Mesenchymal stem cell (in vitro differentiated cells and primary cell): ENCODE data around the gene FGF21.
A peak's percentile ranks its signal among the peaks of the same experiment; 100 is the strongest.

Source experiments
- DNase-seq: peaks from one replicate; pipeline ENCODE4 v3.0.0-alpha.2; 2013
- H2AFZ ChIP-seq: one replicate; pipeline ENCODE4 v1.6.1; 2013; ENCODE audit warnings: low read depth, mild to moderate bottlenecking, control low read depth, inconsistent platforms, low read length, moderate library complexity
- H2AK5ac ChIP-seq: 2 replicates; pipeline ENCODE4 v1.6.1; 2013; ENCODE audit warnings: low read length, moderate library complexity, mild to moderate bottlenecking, inconsistent platforms; ENCODE audit not compliant: severe bottlenecking
- H2BK120ac ChIP-seq: one replicate; pipeline ENCODE4 v1.6.1; 2013; ENCODE audit warnings: low read depth, mild to moderate bottlenecking, inconsistent platforms, low read length, moderate library complexity
- H2BK12ac ChIP-seq, 2 experiments: one replicate each; pipeline ENCODE4 v1.6.1; 2013; ENCODE audit warnings: inconsistent platforms in 2 of 2, low read length in 2 of 2, mild to moderate bottlenecking in 2 of 2, moderate library complexity in 2 of 2, control low read depth in 1 of 2
- H2BK15ac ChIP-seq: one replicate; pipeline ENCODE4 v1.6.1; 2013; ENCODE audit warnings: mild to moderate bottlenecking, low read depth, inconsistent platforms; ENCODE audit not compliant: poor library complexity, severe bottlenecking
- H2BK5ac ChIP-seq: 2 replicates; pipeline ENCODE4 v1.6.1; 2013; ENCODE audit warnings: low read depth, mild to moderate bottlenecking, low read length, control low read depth, inconsistent platforms; ENCODE audit not compliant: poor library complexity, severe bottlenecking
- H3K14ac ChIP-seq, 2 experiments: one replicate each; pipeline ENCODE4 v1.6.1; 2013; ENCODE audit warnings: inconsistent platforms in 2 of 2, low read length in 2 of 2, control low read depth in 1 of 2, mild to moderate bottlenecking in 1 of 2, moderate library complexity in 1 of 2
- H3K18ac ChIP-seq, 2 experiments: one replicate each; pipeline ENCODE4 v1.6.1; 2013; ENCODE audit warnings: inconsistent platforms in 2 of 2, low read length in 2 of 2, control low read depth in 1 of 2, low read depth in 1 of 2, mild to moderate bottlenecking in 1 of 2
- H3K23ac ChIP-seq, 2 experiments: one replicate each; pipeline ENCODE4 v1.6.1; 2013; ENCODE audit warnings: inconsistent platforms in 2 of 2, low read length in 2 of 2, mild to moderate bottlenecking in 2 of 2, moderate library complexity in 2 of 2, control low read depth in 1 of 2
- H3K27ac ChIP-seq: 2 replicates; pipeline ENCODE4 v1.5.1; 2013; ENCODE audit warnings: mild to moderate bottlenecking, moderate library complexity, low read length, control low read depth, inconsistent platforms; ENCODE audit not compliant: poor library complexity, severe bottlenecking
- H3K27me3 ChIP-seq, 2 experiments: 2 replicates each; pipeline versions ENCODE4 v1.6.1 to v1.7.0; 2013; ENCODE audit warnings: low read length in 2 of 2, mild to moderate bottlenecking in 2 of 2, moderate library complexity in 2 of 2, control low read depth in 1 of 2, inconsistent platforms in 1 of 2; ENCODE audit not compliant: control insufficient read depth in 1 of 2, insufficient read depth in 1 of 2
- H3K36me3 ChIP-seq, 2 experiments: 2 replicates each; pipeline versions ENCODE4 v1.6.1 to v1.7.0; 2013; ENCODE audit warnings: low read length in 2 of 2, control low read depth in 1 of 2, inconsistent platforms in 1 of 2, low read depth in 1 of 2, mild to moderate bottlenecking in 1 of 2; ENCODE audit not compliant: insufficient read depth in 2 of 2, control insufficient read depth in 1 of 2
- H3K4ac ChIP-seq, 2 experiments: one replicate each; pipeline ENCODE4 v1.6.1; 2013; ENCODE audit warnings: inconsistent platforms in 2 of 2, low read length in 2 of 2, mild to moderate bottlenecking in 2 of 2, moderate library complexity in 2 of 2, control low read depth in 1 of 2, low read depth in 1 of 2
- H3K4me1 ChIP-seq: 2 replicates; pipeline ENCODE4 v1.6.1; 2013; ENCODE audit warnings: low read depth, low read length, control low read depth; ENCODE audit not compliant: control insufficient read depth, insufficient read depth
- H3K4me2 ChIP-seq: 2 replicates; pipeline ENCODE4 v1.6.1; 2013; ENCODE audit warnings: low read length, mild to moderate bottlenecking, inconsistent platforms; ENCODE audit not compliant: poor library complexity, severe bottlenecking
- H3K4me3 ChIP-seq, 2 experiments: 2 replicates each; pipeline versions ENCODE4 v1.5.1 to v1.7.0; 2013; ENCODE audit warnings: low read length in 2 of 2, mild to moderate bottlenecking in 2 of 2, control low read depth in 1 of 2, low read depth in 1 of 2; ENCODE audit not compliant: insufficient read depth in 1 of 2
- H3K79me1 ChIP-seq: replicated peaks from 2 replicates; pipeline ENCODE4 v1.6.1; 2013; ENCODE audit warnings: mild to moderate bottlenecking, control low read depth, low read length, inconsistent platforms; ENCODE audit not compliant: poor library complexity, severe bottlenecking
- H3K9ac ChIP-seq: 2 replicates; pipeline ENCODE4 v1.7.0; 2013; ENCODE audit warnings: mild to moderate bottlenecking, low read length, moderate library complexity
- H3K9me3 ChIP-seq: 2 replicates; pipeline ENCODE4 v1.7.0; 2013; ENCODE audit warnings: mild to moderate bottlenecking, low read length; ENCODE audit not compliant: control insufficient read depth
- H4K8ac ChIP-seq: one replicate; pipeline ENCODE4 v1.6.1; 2013; ENCODE audit warnings: inconsistent platforms, mild to moderate bottlenecking, low read length, moderate library complexity
- H4K91ac ChIP-seq: one replicate; pipeline ENCODE4 v1.6.1; 2013; ENCODE audit warnings: mild to moderate bottlenecking, low read length, inconsistent platforms
- WGBS: methylation state at CpG from one replicate; pipeline ENCODE4 v1.1.7; 2013; ENCODE audit warnings: mixed read lengths; 5-methylcytosine and 5-hydroxymethylcytosine counted together

The FGF21 gene

GRCh38 chr19:48726556-48726955 is 28.8 kb upstream of the FGF21 start:
- Histone ChIP-seq H3K18ac (no peak overlapping the region), H3K23ac (no peak overlapping the region), H3K9ac (no peak overlapping the region), H2BK120ac (no peak overlapping the region), H2BK12ac (no peak overlapping the region), H2BK15ac (no peak overlapping the region), H4K8ac (no peak overlapping the region), H2AFZ (no peak overlapping the region), H3K4ac (no peak overlapping the region), H3K14ac (no peak overlapping the region), H3K79me1 (no peaks in the 10 kb centered on the region), H3K27me3 (peaks cover 5 to 9% of the 10 kb centered on the region in 2 experiments), H3K4me1 (no peaks in the 10 kb centered on the region), H2AK5ac (no peak overlapping the region), H3K27ac (no peak overlapping the region), H4K91ac (peak overlapping the region; percentile 9), H3K4me2 (no peak overlapping the region), H3K4me3 (no peak overlapping the region), H3K36me3 (no peaks in the 10 kb centered on the region), H2BK5ac (no peak overlapping the region), H3K9me3 (no peaks in the 10 kb centered on the region)
- no peak for DNase-seq
- 76% methylated on average over 2 of the region's 2 CpGs for WGBS

GRCh38 chr19:48728911-48729664 is 26.2 kb upstream of the FGF21 start:
- no peak overlapping the region for H3K14ac ChIP-seq
- no peak for DNase-seq
- no peak overlapping the region for H3K4ac ChIP-seq
- H3K18ac ChIP-seq: no peak overlapping the region
- H2BK12ac ChIP-seq: no peak overlapping the region
- no peak overlapping the region for H3K4me3 ChIP-seq
- no peak overlapping the region for H4K91ac ChIP-seq
- H3K9me3 ChIP-seq: no peaks in the 10 kb centered on the region
- no peaks in the 10 kb centered on the region for H3K79me1 ChIP-seq
- no peak overlapping the region for H2BK5ac ChIP-seq
- peaks cover 5 to 21% of the 10 kb centered on the region in 2 experiments for H3K27me3 ChIP-seq
- no peak overlapping the region for H2BK120ac ChIP-seq
- no peak overlapping the region for H3K23ac ChIP-seq
- no peak overlapping the region for H2AFZ ChIP-seq
- no peaks in the 10 kb centered on the region for H3K36me3 ChIP-seq
- no peaks in the 10 kb centered on the region for H3K4me1 ChIP-seq
- H2AK5ac ChIP-seq: no peak overlapping the region
- 65% methylated on average over 62 of the region's 77 CpGs for WGBS
- H3K27ac ChIP-seq: no peak overlapping the region
- H3K4me2 ChIP-seq: no peak overlapping the region
- no peak overlapping the region for H4K8ac ChIP-seq
- H2BK15ac ChIP-seq: no peak overlapping the region
- H3K9ac ChIP-seq: peak overlapping the region; percentile 18

- H2BK5ac ChIP-seq: no peak overlapping the region
- no peak overlapping the region for H2AK5ac ChIP-seq
- H3K9me3 ChIP-seq: no peaks in the 10 kb centered on the region
- H2BK120ac ChIP-seq: no peak overlapping the region
- no peak overlapping the region for H3K9ac ChIP-seq
- H3K18ac ChIP-seq: no peak overlapping the region
- H2BK15ac ChIP-seq: no peak overlapping the region
- no peaks in the 10 kb centered on the region for H3K36me3 ChIP-seq
- no peaks in the 10 kb centered on the region for H3K79me1 ChIP-seq
- no peak overlapping the region for H4K8ac ChIP-seq
- no peak overlapping the region for H3K23ac ChIP-seq
- H3K27me3 ChIP-seq: peaks cover 5 to 32% of the 10 kb centered on the region in 2 experiments
- H3K14ac ChIP-seq: no peak overlapping the region
- 84% methylated on average over 4 of the region's 4 CpGs for WGBS
- no peak overlapping the region for H3K27ac ChIP-seq
- no peak overlapping the region for H2BK12ac ChIP-seq
- DNase-seq: no peak
- peaks cover 4% of the 10 kb centered on the region for H3K4me1 ChIP-seq
- no peak overlapping the region for H3K4ac ChIP-seq
- H4K91ac ChIP-seq: no peak overlapping the region
- no peak overlapping the region for H3K4me3 ChIP-seq
- H3K4me2 ChIP-seq: no peak overlapping the region
- no peak overlapping the region for H2AFZ ChIP-seq
Measured at GRCh38 chr19:48731452-48731851, 23.9 kb upstream of the FGF21 start.

GRCh38 chr19:48734625-48735024 is 20.7 kb upstream of the FGF21 start:
- H2BK5ac ChIP-seq: no peak overlapping the region
- no peak overlapping the region for H3K4ac ChIP-seq
- H3K27ac ChIP-seq: no peak overlapping the region
- peaks cover 14% of the 10 kb centered on the region for H3K4me1 ChIP-seq
- H3K9me3 ChIP-seq: no peaks in the 10 kb centered on the region
- H2BK12ac ChIP-seq: no peak overlapping the region
- H2BK15ac ChIP-seq: no peak overlapping the region
- H3K23ac ChIP-seq: no peak overlapping the region
- no peak overlapping the region for H2AFZ ChIP-seq
- H3K79me1 ChIP-seq: no peaks in the 10 kb centered on the region
- peak overlapping the region; percentile 11 for H4K91ac ChIP-seq
- H3K18ac ChIP-seq: no peak overlapping the region
- no peaks in the 10 kb centered on the region for H3K36me3 ChIP-seq
- 97% methylated on average over 9 of the region's 9 CpGs for WGBS
- DNase-seq: no peak
- H3K14ac ChIP-seq: no peak overlapping the region
- no peak overlapping the region for H2BK120ac ChIP-seq
- no peak overlapping the region for H3K4me3 ChIP-seq
- peaks cover 5 to 52% of the 10 kb centered on the region in 2 experiments for H3K27me3 ChIP-seq
- no peak overlapping the region for H3K4me2 ChIP-seq
- peak overlapping the region; percentile 12 for H4K8ac ChIP-seq
- H3K9ac ChIP-seq: no peak overlapping the region
- H2AK5ac ChIP-seq: no peak overlapping the region
